GM19467 (cell line): ENCODE measurements around the gene ZNHIT3.
"Not testable (repeated sequence)": the region's sequence is repeated elsewhere in the genome, so short reads cannot be mapped to it uniquely, and the experiment has no call there.

Experiments used
- ATAC-seq: cut with Tn5 transposase; IDR thresholded peaks from one replicate; pipeline ENCODE4 v1.9.1; 2021; ENCODE audit warnings: mild to moderate bottlenecking, moderate library complexity; ENCODE audit not compliant: unreplicated experiment

Gene ZNHIT3

DNA sequence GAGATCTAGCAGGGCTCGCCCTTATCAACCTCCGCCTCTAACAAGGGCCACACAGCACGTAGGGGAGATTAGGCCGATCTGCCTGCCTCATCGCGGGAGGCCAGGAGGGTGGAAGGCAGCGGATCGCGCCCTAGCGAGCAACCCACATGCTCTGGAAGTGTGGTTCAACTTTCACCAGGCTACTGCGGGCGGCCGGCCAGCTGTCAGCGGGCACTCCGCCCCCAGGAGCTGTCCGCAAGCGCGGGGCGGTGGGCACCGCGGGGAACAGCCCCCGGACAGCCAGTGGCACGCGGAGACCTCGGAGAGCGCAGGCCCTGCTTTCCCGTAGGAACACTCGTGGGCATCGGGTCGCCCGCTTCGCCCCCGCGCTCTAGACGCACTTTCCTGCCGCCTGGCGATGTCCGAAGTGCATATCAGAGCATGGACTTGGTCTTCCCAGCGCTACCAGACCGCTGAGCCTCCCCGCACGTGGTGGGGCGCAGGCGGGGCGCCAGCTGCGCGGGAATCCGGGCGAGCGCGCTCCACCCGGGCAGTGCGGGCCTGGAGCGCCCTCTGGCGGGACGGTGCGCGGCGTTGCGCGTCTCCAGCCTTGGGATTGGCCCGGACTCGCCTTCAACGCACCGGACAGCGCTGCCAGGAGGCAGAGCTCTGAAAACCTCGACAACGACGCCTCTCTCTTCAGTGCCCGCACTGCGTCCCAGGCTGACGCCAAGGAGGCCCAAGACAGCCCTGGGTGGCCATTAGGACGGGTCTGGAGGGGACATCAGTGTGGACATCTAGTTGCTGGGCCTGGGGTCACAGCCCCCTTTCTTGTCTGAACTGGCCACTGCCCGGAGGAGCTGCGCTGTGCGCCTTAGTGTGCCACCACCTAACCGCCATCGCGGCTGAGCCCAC lies 3.6 kb upstream of the ZNHIT3 start:
- no peak for ATAC-seq

DNA sequence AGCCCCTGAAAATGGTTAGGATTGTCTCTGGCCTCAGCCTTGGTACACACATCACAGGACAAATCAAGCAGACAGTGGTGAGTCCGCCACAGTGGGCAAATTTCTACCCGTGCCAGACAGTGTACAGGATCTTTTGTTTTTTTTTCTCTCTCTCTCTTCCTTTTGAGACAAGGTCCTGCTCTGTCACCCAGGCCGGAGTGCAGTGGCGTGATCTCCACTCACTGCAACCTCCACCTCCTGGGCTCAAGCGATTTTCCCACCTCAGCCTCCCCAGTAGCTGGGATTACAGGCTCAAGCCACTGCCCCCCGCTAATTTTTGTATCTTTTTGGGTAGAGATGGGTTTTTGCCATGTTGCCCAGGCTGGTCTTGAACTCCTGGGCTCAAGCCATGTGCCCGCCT lies 2.5 kb upstream of the ZNHIT3 start:
- ATAC-seq = not testable (repeated sequence)

DNA sequence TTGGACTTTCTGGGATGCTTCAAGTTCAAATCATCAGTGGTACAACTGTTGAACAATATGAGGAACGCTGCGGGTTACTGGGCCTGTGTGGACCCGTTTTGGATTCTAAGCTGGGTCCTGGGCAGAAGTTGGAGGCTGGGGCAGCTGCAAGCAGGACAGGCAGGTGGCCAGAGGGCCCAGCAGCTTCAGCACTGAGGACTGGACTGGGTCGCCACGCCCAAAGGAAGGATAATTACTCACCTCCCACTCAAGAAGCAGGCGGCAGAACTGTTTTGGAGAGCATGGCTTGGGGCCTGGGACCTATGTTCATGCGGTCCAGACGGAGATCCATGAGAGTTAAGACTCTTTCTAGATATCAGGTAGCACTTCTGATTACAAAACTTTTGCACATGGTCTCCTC lies 1.5 kb upstream of the ZNHIT3 start:
- no peak for ATAC-seq

DNA sequence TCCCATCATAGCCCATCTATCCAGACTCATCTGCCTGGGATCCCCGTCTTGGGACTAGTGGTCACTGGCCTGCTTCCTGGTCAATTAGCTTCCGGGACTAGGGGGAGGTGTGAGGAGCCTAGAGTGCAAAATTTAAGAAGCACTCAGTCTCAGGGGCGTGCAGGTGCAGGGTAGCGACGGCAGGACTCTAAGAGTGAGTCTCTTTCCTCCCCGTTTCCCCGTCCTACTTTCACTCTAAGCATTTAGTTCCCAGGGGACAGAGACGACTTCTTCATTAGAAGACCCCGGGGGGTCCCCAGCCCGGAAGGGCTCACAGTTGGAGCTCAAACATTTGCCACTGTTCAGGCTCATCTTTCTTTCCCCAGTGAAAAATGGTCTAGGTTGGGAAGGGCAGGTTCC lies 677 bp upstream of the ZNHIT3 start:
- ATAC-seq = no peak

DNA sequence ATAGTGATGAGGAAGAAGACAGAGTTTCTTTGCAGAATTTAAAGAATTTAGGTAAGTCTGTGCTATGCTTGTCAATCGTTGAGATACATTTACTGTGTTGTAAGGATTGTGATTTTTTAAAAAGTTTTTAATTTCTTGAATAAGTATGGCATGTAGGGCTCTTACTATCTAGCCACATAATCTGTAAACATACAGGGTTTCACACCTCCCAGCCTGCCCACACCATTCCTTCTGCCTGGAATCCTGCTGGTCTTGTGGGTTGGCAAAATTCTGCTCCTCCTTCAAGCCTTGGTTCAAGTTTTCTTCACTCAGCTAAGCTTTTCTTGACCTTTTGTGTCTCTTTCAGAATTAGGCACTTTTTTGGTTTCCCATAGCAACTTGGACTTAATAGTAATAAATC lies 7.5 kb downstream of the ZNHIT3 start:
- ATAC-seq = no peak

DNA sequence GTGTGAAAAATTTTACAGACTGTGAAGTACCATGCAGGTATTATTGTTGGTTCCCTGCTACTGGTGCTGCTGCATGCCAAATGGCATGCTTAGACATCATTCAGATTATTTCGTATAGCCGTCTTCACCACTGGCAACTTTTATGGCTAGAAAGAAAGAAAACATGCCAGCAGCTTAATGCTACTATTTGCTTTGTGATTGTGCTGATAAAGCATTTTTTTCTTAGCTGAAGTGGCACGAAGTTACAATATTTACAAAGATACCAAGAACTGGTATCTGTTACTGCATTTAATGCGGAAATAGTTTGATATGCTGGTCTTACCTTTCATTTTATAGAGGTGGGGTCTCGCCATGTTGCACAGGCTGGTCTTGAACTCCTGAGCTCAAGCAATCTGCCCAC lies 8.2 kb downstream of the ZNHIT3 start:
- ATAC-seq = no peak

DNA sequence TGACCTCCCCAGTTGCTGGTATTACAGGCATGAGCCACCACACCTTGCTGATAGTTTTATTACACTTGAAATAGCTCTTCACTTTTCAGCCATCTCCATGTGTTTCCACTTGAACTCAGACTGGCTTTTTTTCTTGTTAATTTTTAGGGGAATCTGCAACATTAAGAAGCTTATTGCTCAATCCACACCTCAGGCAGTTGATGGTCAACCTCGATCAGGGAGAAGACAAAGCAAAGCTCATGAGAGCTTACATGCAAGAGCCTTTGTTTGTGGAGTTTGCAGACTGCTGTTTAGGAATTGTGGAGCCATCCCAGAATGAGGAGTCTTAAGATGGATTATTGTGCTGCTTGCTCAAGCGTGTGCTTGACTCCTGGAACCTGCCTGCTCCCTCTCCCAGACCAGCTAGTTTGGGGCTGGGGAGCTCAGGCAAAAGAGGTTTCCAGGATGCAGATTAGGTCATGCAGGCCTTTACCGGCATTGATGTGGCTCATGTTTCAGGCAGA lies 8.6 kb downstream of the ZNHIT3 start:
- ATAC-seq = no peak

DNA sequence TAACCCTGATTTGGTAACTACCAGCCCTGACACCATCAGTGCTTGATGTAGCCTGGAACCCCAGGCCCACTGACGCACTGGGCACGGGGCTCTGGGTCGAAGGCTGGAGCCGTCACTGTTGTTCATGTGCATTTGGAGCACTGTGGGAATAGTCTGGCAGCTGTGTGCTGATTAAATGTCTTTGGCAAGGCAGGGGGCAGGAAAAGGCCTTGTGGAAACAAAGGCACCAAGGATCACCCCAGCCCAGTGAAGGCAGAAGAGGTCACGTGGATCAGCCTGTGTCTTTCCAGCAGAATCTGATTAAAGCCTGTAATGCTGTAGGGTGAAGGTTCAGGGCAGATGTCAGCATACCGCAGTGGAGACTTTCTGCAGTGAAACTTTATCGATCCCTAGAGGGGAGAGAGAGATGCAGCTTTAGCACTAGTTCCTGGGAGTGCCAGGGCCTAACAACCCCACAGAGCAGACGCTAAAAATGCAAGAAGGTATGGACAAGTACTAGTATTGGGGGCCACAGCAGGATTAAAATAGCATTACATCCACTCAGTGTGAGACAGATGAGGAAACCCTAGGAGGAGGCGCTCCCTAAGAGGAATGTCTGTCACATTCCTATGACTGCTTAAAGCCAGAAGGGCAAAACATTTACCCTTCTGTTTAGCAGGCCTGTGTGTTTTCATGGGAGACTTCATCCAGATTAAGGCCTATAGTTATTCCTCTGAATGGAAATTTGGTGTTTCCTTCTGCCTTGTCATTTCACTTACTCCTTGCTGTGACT lies 9.7 kb downstream of the ZNHIT3 start:
- ATAC-seq = no peak

DNA sequence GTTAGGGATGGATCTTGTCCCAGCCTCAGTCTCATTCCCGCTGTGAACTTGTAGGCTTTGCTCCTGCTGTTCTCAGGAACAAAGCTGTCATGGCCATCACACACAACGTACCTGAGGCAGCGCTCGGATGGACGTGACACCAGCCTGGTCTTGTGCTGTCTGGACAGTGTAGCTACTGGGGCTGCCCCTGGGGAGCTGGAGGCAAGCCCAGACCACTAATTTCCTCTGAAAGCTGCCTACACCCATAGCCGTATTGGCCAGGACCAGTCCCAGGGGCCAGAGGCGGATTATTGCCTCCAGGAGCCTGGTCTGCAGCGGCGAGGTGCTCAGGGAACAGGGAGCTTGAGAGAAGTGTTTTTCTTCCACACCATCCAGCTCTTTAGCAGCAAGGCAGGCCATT lies 11.7 kb downstream of the ZNHIT3 start:
- ATAC-seq = no peak

DNA sequence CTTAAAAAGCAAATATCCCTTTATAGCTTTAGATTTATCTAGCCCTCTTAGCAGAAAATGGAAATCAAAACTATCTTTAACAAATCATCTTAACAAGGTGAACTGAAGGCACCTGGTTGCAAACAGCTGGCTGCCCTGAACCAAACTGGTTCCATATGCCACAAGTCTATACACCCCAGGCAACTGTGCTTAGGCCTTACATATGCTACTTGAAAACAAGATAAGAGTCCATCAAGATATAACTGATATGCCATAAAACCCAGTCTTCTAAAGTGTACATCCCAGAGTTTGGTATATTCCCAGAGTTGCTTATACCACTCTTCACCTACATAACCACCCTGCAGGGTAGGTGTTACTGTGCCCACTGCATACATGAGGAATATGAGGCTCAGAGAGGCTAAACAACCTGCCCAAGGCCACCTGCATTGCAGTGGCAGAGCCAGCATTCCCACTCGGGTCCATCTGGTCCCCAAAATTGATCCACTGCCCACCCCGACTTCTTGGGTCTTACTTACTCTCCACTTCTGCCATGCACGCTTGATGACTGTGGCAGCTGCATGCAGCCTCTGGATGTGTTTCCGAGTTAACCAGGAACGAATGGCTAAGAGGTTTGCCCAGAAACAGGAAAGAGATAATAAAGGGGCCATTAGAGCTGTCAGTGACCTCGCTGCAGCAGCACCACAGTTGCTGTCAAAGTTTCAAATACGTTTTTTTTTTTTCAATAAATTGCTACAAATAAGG lies 12.2 kb downstream of the ZNHIT3 start:
- ATAC-seq = no peak

DNA sequence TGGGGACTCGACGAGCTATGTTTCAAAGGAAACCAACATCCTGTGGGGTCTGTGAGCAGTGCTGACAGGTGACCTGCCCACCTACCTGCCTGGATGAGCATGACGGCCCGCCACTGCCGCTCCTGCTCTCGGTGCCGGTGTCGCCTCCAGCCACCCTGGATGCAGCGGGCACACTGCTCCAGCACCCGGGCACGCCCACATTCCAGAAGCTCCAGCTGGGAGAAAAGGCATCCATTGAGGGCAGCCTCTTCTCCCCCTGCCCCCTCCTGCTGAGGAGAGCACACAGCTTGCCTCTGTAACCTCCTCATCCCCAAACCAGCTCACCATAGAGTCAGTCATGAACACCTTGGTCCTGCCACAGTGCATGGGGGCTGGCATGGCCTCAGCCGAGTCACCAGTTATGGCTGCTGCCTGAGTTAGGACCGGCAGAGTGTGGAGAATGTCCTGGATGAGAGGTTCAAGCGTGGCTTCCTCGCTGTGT lies 14.3 kb downstream of the ZNHIT3 start:
- ATAC-seq = no peak

DNA sequence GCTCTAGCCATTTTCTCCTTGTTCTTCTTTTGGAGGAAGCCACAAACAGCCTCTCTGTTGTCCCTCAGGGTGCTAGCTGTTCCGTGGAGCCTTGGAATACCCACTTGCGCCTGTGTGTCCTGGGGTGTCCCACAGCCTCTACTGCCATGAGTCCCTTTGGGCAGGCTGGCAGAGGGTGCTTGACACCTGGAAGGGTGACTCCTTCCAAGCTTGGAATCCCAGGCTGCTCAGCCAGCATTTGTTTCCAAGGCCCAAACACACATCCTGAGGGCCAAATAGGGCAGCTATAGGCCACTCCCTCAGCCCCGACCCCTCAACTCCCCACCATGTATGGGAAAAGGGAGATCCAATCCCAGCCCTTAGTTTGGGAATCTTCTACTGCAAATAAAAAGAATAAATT lies 14.9 kb downstream of the ZNHIT3 start:
- no peak for ATAC-seq

DNA sequence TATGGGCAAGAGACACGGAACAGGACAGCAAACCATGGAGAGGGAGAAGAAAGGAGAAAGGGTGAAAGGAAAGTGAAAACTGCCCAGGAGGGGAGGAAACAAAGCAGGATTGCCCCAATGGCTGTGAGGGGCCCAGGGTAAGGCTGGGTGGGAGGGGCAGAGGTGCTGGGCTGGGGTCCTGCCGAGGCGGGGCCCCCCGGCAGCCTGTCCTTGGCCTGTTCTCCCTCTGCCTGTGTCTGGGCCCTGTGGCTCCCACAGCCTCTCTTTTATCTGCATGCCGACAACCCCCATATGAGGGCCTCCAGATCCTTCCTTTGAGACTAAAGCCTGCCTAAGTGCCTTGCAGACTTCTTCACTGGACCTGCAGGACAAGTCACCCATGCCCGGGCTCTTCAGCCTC lies 15.5 kb downstream of the ZNHIT3 start:
- no peak for ATAC-seq

DNA sequence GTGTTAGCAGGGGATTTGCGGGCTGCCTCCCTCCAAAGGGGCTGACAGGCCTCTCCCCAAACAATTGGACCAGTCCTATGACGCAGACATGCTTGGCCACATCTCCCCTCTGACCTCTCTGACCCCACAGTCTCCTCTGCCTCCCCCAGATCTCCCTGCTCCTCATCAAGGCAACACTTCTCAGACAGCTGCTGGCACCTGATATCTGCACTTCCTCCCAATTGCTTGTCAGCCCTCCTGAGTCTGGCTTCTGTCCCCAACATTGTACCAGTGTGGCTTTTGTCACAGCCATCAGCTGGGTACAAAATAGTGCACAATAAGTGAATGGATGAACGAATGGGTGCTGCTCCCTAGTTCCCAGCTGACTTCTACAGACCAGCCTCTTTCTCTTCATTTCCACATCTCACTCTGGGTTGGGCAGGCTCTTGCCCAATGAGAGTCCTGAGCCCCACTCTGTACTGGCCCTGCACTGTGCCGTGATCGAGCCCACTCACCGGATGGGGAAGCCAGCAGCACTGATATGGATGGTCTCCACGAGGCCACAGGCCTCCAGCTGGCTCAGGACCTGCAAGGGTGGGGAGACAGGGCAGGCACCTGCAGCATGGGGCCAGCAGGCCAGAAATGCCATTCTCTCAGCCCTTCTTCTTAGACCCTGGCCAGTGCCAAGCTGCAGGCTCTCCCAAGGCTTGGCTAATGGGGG lies 17.1 kb downstream of the ZNHIT3 start:
- no peak for ATAC-seq

DNA sequence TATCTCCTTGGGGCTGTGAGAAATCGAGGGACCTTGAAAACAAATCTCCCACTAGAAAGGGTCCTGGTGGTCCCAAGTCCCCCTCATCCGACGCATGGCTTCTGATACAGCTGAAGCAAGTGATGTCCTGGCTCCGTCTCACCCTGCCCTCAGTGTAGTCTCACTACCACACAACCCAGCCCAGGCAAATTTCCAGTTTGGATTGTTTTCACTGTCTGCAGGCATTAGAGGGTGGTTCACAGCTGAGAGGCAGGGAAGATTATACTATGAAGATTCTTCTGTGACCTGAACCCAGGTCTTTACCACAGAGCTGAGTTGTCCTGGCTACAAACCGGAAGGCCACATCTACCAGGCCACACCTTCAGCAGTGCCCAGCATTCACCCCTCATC lies 17.7 kb downstream of the ZNHIT3 start:
- ATAC-seq = no peak

DNA sequence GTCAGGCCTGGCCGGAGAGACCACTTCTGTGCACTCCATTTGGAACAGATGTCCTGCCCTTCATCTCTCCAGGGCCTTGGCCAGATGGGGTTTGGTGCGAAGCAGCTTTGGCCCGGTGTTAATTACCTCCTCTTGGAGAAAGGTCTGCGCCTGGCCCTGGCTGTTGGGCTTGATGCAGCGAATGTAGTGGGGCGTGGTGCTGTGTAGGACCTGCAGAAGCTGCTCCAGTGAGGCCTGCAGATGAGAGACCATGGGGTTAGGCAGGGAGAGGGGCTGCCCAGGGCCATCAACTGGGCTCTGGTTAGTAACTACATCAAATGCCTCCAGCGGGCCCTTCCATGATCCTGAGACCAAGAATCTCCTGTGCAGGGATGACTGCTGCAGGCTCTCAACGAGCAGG lies 18.7 kb downstream of the ZNHIT3 start:
- ATAC-seq = no peak

DNA sequence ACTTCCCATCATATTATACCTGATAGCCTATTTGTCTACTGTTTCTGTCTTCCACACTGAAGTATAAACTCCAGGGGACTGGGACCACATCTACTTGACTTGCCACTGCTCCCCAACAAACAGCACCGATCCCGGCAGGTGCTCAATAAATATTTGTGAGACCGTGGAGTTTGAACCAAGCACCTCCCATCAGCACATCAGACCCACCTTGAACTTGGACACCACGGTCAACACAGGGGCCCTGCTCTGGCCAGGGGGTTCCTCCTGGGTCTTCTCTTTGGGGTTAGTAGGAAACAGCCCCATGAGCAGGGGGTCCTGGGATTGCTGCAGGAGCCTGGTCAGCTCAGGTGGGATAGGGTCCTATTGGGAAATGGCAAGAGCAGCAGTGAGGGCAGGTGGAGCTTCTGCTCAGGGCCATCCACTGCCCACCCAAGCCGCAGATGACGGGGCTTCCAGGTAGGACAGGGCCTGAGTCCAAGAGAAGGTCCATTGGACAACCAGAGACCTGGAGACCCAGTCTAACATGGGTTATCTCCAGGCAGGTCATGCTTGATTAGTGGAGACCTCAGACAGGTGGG lies 19.9 kb downstream of the ZNHIT3 start:
- no peak for ATAC-seq

DNA sequence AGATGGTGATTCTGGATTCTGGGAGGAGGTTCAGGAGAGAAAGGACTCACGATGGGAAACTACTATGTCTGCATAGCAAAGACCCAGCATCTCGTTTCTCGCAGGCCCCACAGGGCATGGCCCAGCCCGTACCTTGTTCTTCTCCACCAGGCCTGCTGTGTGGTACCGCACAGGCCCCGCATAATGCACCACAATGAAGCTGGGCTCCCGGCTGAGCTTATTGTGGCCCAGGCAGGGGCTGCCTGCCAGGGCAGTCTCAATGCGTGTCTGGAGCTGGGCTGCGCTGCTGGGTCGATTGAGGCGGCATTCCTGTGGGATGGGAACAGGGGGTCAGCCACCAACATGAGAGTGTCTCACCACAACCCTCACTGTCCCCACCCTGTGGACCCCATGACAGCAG lies 20.4 kb downstream of the ZNHIT3 start:
- no peak for ATAC-seq

DNA sequence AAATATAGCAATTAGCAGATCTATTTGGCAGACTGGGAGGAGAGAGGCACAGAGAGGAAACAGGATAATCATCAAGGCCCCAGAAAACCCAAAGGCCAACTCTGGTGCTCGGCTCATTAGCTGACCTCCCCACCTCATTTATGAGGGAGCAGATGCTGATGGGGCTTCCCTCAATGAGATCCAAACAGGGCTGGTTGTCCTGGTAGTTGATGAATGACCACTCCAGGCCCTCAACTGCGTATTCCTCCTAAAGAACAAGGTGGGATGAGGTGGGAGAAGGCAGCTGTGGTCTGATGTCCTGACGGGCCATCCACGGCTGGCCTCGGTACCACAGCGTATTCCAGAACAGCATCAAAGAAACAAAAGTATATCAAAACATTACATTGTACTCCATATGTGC lies 20.8 kb downstream of the ZNHIT3 start:
- no peak for ATAC-seq

DNA sequence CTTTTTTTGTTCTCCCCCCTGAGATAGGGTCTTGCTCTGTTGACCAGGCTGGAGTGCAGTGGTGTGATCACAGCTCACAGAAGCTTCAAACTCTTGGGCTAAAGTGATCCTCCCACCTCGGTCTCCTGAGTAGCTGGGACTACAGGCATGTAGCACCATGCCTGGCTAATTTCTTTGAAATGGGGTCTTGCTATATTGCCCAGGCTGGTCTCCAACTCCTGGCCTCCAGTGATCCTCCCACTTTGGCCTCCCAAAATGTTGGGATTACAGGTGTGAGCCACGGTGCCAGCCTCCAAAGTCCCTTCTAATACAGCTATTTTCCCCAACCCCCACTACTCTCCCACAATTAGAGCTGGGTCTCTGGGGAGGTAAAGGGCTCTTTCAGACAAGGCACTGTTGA lies 22.0 kb downstream of the ZNHIT3 start:
- not testable (repeated sequence) for ATAC-seq
